GM12878 (cell line): ENCODE measurements around the gene G2E3. TPM values are rescaled to one million over a fixed set of nuclear protein-coding genes. Genes with fewer than 3 reads are reported as not detected.

Experiments used
- BCL11A ChIP-seq: IDR thresholded peaks from 2 replicates; pipeline ENCODE4 v1.6.1; 2011; ENCODE audit warnings: low read depth, low read length
- CEBPB ChIP-seq, 2 experiments: fragments of 150-350 bp in 1 of 2; IDR thresholded peaks; 2 replicates each; pipeline ENCODE4 v1.6.1; 2012 to 2014; ENCODE audit warnings: low read depth in 2 of 2, low read length in 2 of 2, borderline replicate concordance in 1 of 2, inconsistent platforms in 1 of 2
- CREM ChIP-seq: IDR thresholded peaks from 2 replicates; pipeline ENCODE4 v1.6.1; 2014; ENCODE audit warnings: antibody characterized with exemption, low read depth
- FOXK2 ChIP-seq: fragments of 450-650 bp; IDR thresholded peaks from 2 replicates; pipeline ENCODE4 v1.6.1; 2017; ENCODE audit warnings: mild to moderate bottlenecking, moderate library complexity
- MTA3 ChIP-seq: IDR thresholded peaks from 2 replicates; pipeline ENCODE4 v1.6.1; 2012; ENCODE audit warnings: low read length, inconsistent platforms, borderline replicate concordance
- PAX5 ChIP-seq: IDR thresholded peaks from 2 replicates; pipeline ENCODE4 v1.6.1; 2011; ENCODE audit warnings: low read depth, low read length, borderline replicate concordance
- PAX8 ChIP-seq: fragments of 450-650 bp; IDR thresholded peaks from 2 replicates; pipeline ENCODE4 v1.6.1; 2017; ENCODE audit warnings: mild to moderate bottlenecking, moderate library complexity
- POLR2A ChIP-seq: IDR thresholded peaks from 2 replicates; pipeline ENCODE4 v1.6.1; 2011; ENCODE audit warnings: low read depth, mild to moderate bottlenecking, low read length
- POU2F2 ChIP-seq: IDR thresholded peaks from 3 replicates; pipeline ENCODE4 v1.6.1; 2011; ENCODE audit warnings: low read depth, mild to moderate bottlenecking, low read length, borderline replicate concordance
- RAD21 ChIP-seq: IDR thresholded peaks from 2 replicates; pipeline ENCODE4 v1.6.1; 2011; ENCODE audit warnings: mild to moderate bottlenecking, low read depth, low read length, moderate library complexity; ENCODE audit not compliant: insufficient read depth
- RUNX3 ChIP-seq: IDR thresholded peaks from 2 replicates; pipeline ENCODE4 v1.6.1; 2012; ENCODE audit warnings: low read length, inconsistent platforms
- SP1 ChIP-seq: IDR thresholded peaks from one replicate; pipeline ENCODE4 v1.6.1; 2011; ENCODE audit warnings: low read depth, low read length
- STAT1 ChIP-seq: fragments of 450-650 bp; conservative IDR thresholded peaks from 2 replicates; pipeline ENCODE4 v1.6.1; 2014; ENCODE audit warnings: antibody characterized with exemption, mild to moderate bottlenecking
- YBX1 ChIP-seq: fragments of 450-650 bp; IDR thresholded peaks from 2 replicates; pipeline ENCODE4 v1.6.1; 2016; ENCODE audit warnings: antibody characterized with exemption
- ZBED1 ChIP-seq: IDR thresholded peaks from 2 replicates; pipeline ENCODE4 v1.6.1; 2016; ENCODE audit warnings: borderline replicate concordance
- ZNF274 ChIP-seq: IDR thresholded peaks from one replicate; pipeline ENCODE4 v1.8.0; 2011; ENCODE audit not compliant: insufficient read length, insufficient read depth
- polyA plus RNA-seq, 11 experiments: library from polyadenylated mRNA; depleted of rRNA in 4 of 11; unstranded in 6 of 11; stranded (reverse) in 5 of 11; fragments of >200 nt; fragmentation: Nextera tagmentation in 4 of 11; fragmentation: Illumina TruSeq in 1 of 11; extraction: Ambion mirVana in 4 of 11; extraction: Trizol in 1 of 11; gene quantifications; 1 replicate in 1 of 11; 2 replicates in 10 of 11; pipeline versions ENCODE4 v1.2.1 to v1.2.3, GENCODE V29; 2011 to 2016; ENCODE audit warnings: inconsistent platforms in 2 of 11, missing spikeins in 2 of 11, low read depth in 1 of 11
- total RNA-seq, 4 experiments: library from RNA; depleted of rRNA in 3 of 4; stranded (reverse); fragments of >200 nt in 3 of 4; fragmentation: Illumina TruSeq in 1 of 4; extraction: Trizol in 1 of 4; gene quantifications; 2 replicates each; pipeline versions ENCODE4 v1.2.1 to v1.2.3, GENCODE V29; 2013 to 2021
- TF ChIP-seq, protein P1 (sequence below): fragments of 450-650 bp; IDR thresholded peaks from 2 replicates; pipeline ENCODE4 v1.6.1; 2017; ENCODE audit warnings: mild to moderate bottlenecking
- TF ChIP-seq, protein P2 (sequence below): IDR thresholded peaks from 2 replicates; pipeline ENCODE4 v1.6.1; 2012; ENCODE audit warnings: improper control_type of control experiment, low read depth, low read length; ENCODE audit not compliant: insufficient replicate concordance
- TF ChIP-seq, protein P3 (sequence below): fragments of 150-350 bp; IDR thresholded peaks from 2 replicates; pipeline ENCODE4 v1.6.1; 2014; ENCODE audit warnings: mild to moderate bottlenecking, low read depth, low read length

The G2E3 gene
- total and polyA plus RNA-seq, 10 of the 15 experiments (the other 5 are each of a cell fraction or from before 2014, with no cell fraction given): 10.0 to 38.0 (median 21.1) TPM

DNA sequence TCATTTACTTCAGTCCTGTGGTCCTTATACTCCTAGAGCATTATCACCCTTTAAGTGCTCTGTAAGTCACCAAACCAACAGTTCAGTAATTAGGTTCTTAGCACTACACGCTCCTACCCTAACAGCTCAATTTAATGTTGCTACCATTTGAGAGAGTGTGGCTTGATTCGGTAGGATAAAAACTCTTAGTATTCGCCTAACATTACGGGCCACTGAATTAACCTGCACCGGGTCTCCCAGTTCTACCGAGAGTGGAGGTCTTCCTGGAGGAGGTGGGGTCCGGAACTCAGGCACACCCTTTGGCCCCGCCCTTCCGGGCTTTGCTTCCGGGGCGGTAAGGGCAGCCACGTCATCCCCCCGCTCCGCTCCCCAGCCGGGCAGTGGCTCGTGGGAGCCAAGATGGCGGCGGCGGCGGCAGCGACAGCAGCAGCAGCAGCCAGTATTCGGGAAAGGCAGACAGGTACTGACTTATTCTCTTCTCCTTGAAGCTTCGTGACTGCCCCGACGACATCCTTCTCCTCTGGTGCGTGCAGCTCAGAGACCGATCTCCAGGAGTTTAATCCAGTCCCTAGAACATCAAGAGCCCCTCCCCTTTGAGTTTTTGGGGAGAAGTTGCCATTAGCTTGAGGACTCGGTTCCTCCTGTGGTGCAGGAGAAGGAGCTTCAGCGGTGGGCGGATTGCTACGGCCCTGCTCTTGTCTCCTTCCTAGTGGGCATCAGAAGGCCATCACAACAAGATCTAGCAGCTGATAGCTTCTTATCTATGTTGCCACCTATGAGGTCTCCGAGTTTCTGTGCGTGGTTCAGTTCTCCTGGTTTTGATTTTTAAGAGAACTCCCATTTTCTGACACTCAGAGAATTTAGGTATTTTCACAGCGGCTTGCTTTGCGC is 63.2 kb downstream of the G2E3 start, which contains the start of gene SCFD1 (continued):
- TF ChIP-seq, protein P1, sequence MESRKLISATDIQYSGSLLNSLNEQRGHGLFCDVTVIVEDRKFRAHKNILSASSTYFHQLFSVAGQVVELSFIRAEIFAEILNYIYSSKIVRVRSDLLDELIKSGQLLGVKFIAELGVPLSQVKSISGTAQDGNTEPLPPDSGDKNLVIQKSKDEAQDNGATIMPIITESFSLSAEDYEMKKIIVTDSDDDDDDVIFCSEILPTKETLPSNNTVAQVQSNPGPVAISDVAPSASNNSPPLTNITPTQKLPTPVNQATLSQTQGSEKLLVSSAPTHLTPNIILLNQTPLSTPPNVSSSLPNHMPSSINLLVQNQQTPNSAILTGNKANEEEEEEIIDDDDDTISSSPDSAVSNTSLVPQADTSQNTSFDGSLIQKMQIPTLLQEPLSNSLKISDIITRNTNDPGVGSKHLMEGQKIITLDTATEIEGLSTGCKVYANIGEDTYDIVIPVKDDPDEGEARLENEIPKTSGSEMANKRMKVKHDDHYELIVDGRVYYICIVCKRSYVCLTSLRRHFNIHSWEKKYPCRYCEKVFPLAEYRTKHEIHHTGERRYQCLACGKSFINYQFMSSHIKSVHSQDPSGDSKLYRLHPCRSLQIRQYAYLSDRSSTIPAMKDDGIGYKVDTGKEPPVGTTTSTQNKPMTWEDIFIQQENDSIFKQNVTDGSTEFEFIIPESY: no peak
- TF ChIP-seq RAD21 (no peak), CEBPB (IDR thresholded peaks at IDR 0.05; ENCODE audit: borderline replicate concordance in 1 of 2, low read depth in 2 of 2, low read length in 2 of 2) (no peak), CREM (peak; percentile 94), RUNX3 (0 out of 2 replicates have a peak, but pooled peaks have one; percentile 25), SP1 (no peak), POLR2A (peak; percentile 99), YBX1 (no peak), PAX5 (0 out of 2 replicates have a peak, but pooled peaks have one; percentile 9), STAT1 (no peak), BCL11A (no peak), ZBED1 (peak; percentile 21; the same call in 1 of the 2 replicates), FOXK2 (no peak), MTA3 (no peak; the same call in 1 of the 2 replicates), ZNF274 (no peak), POU2F2 (no peak; the same call in 2 of the 3 replicates), PAX8 (no peak)
- TF ChIP-seq, protein P2, sequence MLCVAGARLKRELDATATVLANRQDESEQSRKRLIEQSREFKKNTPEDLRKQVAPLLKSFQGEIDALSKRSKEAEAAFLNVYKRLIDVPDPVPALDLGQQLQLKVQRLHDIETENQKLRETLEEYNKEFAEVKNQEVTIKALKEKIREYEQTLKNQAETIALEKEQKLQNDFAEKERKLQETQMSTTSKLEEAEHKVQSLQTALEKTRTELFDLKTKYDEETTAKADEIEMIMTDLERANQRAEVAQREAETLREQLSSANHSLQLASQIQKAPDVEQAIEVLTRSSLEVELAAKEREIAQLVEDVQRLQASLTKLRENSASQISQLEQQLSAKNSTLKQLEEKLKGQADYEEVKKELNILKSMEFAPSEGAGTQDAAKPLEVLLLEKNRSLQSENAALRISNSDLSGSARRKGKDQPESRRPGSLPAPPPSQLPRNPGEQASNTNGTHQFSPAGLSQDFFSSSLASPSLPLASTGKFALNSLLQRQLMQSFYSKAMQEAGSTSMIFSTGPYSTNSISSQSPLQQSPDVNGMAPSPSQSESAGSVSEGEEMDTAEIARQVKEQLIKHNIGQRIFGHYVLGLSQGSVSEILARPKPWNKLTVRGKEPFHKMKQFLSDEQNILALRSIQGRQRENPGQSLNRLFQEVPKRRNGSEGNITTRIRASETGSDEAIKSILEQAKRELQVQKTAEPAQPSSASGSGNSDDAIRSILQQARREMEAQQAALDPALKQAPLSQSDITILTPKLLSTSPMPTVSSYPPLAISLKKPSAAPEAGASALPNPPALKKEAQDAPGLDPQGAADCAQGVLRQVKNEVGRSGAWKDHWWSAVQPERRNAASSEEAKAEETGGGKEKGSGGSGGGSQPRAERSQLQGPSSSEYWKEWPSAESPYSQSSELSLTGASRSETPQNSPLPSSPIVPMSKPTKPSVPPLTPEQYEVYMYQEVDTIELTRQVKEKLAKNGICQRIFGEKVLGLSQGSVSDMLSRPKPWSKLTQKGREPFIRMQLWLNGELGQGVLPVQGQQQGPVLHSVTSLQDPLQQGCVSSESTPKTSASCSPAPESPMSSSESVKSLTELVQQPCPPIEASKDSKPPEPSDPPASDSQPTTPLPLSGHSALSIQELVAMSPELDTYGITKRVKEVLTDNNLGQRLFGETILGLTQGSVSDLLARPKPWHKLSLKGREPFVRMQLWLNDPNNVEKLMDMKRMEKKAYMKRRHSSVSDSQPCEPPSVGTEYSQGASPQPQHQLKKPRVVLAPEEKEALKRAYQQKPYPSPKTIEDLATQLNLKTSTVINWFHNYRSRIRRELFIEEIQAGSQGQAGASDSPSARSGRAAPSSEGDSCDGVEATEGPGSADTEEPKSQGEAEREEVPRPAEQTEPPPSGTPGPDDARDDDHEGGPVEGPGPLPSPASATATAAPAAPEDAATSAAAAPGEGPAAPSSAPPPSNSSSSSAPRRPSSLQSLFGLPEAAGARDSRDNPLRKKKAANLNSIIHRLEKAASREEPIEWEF: no peak
- TF ChIP-seq, protein P3, sequence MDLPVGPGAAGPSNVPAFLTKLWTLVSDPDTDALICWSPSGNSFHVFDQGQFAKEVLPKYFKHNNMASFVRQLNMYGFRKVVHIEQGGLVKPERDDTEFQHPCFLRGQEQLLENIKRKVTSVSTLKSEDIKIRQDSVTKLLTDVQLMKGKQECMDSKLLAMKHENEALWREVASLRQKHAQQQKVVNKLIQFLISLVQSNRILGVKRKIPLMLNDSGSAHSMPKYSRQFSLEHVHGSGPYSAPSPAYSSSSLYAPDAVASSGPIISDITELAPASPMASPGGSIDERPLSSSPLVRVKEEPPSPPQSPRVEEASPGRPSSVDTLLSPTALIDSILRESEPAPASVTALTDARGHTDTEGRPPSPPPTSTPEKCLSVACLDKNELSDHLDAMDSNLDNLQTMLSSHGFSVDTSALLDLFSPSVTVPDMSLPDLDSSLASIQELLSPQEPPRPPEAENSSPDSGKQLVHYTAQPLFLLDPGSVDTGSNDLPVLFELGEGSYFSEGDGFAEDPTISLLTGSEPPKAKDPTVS: peak; percentile 51; the same call in 1 of the 2 replicates
